C1 segment of cervical spinal cord (tissue), 14 donors: ENCODE data around the gene CCND2.
A peak's percentile ranks its signal among the peaks of the same experiment; 100 is the strongest.

Source experiments
- DNase-seq, 14 donors: peaks; one replicate each; lab custom pipeline; 2025; lab: John Stamatoyannopoulos, UW

The CCND2 gene

GRCh38 chr12:4276524-4277204, 3.1 kb downstream of the CCND2 start:
- peak in 13 of 14 donors; percentile 30 to 78 (median 66) for DNase-seq

GRCh38 chr12:4277205-4277543, 3.6 kb downstream of the CCND2 start:
- no peak for DNase-seq

GRCh38 chr12:4277857-4278256, 4.3 kb downstream of the CCND2 start:
- DNase-seq: no peak

GRCh38 chr12:4278329-4279197, 5.0 kb downstream of the CCND2 start:
- peak in 7 of 14 donors; percentile 30 to 58 (median 36) for DNase-seq

- DNase-seq: no peak
Measured at GRCh38 chr12:4279198-4279690, 5.7 kb downstream of the CCND2 start.

- peak in 2 of 14 donors; percentile 31 to 32 for DNase-seq
Measured at GRCh38 chr12:4280351-4281163, 7.0 kb downstream of the CCND2 start.

GRCh38 chr12:4281173-4281654, 7.7 kb downstream of the CCND2 start:
- no peak for DNase-seq

- DNase-seq: no peak
Measured at GRCh38 chr12:4282103-4282891, 8.7 kb downstream of the CCND2 start.

GRCh38 chr12:4282892-4283511, 9.4 kb downstream of the CCND2 start:
- DNase-seq: no peak

GRCh38 chr12:4283512-4284255, 10.1 kb downstream of the CCND2 start:
- peak in 4 of 14 donors; percentile 33 to 68 (median 37) for DNase-seq

- no peak for DNase-seq
Measured at GRCh38 chr12:4284306-4284705, 10.7 kb downstream of the CCND2 start.

- no peak for DNase-seq
Measured at GRCh38 chr12:4285070-4285469, 11.5 kb downstream of the CCND2 start.

GRCh38 chr12:4286228-4286627, 12.7 kb downstream of the CCND2 start:
- no peak for DNase-seq

GRCh38 chr12:4286771-4287317, 13.3 kb downstream of the CCND2 start:
- DNase-seq: peak in 1 of 14 donors; percentile 28

- no peak for DNase-seq
Measured at GRCh38 chr12:4287325-4288211, 14.0 kb downstream of the CCND2 start.

GRCh38 chr12:4288296-4289131, 15.0 kb downstream of the CCND2 start:
- DNase-seq: peak in 1 of 14 donors; percentile 33

GRCh38 chr12:4289231-4289878, 15.8 kb downstream of the CCND2 start:
- DNase-seq: peak in 6 of 14 donors; percentile 17 to 57 (median 36)
